Activated T-cell treated with anti-CD3 and anti-CD28 coated beads, Interleukin-2, amount 50 U/mL, for 1 hour (primary cell): ENCODE measurements around the gene EREG.

Experiments used
- DNase-seq: peaks from one replicate; pipeline ENCODE4 v3.0.0-alpha.2; 2020

Gene EREG

DNA sequence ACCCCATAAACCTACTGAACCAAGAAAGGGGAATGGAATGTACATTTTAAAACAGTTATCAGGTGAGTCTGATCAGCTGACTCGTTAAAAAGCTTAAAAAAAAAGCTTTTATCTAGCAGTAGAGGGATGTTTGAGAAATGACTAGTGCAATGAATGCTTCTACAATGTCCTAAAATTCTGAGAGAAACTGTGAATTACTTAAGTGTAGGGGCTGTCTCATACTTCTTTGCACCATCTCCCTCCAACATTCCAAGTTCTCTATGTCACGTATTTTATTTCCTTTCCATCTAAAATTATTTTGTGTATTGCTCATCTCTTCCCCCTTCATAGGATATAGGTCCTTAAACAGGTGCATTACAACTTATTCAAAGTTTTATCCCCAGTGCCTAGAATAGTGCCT lies 68.1 kb downstream of the EREG start:
- DNase-seq: no peak

DNA sequence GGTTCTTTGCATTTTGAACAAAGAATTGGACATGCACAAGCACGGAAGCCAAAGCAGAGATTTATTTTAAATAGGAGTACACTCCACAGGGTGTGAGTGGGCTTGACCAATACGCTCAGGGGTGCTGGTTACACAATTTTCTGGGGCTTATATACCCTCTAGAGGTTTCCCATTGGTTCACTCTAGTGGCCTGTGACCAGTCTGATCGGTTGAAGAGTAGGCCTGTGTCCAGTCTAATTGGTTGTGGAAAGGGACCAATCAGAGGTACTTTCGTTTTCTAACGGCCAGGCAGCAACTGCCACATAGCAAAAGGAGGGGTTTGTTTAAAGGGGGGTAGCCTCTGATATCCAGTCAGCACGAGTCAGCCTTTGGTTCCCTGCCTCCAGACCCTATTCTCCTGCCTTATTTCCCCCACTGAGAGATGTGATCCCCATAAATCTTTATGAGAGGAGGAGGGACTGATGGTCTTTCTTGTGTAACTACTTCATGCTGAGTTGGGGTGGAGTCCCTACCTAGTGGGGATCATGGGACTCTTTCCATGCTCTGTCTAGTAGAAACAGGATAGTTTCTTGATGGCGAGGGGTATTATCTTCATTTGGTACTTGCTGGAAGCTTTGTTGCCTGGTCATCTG lies 68.7 kb downstream of the EREG start:
- no peak for DNase-seq

DNA sequence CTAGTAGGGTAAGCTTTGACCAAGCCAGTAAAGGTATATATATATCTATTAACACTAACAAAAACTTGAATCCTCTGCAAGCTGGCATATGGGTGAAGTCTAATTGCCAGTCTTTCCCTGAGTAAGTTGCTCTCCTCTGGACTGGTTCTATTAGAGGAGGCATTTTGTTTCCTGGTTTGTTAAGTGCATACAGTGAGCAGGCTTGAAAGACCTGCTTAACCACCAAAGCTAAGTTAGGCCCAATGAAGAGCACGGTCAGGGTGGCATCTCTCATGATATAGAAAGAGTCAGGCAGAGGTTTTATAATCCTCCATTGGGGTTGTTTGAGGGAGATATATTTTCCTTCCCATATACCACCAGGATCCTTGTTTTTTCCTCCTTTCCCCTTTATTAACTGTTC lies 70.4 kb downstream of the EREG start:
- no peak for DNase-seq

DNA sequence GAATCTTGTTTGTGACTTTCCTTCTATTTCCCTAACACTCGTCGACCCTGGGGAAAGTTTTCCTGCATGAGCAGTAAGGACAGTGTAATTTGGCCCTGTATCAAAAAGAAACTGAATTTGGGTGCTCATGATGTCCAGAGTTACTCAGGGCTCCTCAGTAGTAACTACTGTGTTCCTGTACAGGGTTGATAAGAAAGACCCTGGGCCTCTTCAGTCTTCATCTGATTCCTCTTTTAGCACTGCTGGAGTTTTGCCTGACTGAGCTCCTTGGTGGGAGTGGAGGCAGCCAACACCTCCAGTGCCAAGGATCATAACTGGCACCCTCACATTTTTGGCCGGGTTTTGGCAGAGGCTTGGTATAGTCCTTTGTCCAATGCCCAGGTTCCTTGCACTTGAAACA lies 72.9 kb downstream of the EREG start:
- no peak for DNase-seq
